ENCODE results near the gene NAV2. TPM values are rescaled to one million over a fixed set of nuclear protein-coding genes. Genes with fewer than 3 reads are reported as not detected.

The NAV2 gene
- polyA plus RNA-seq, 3 donors: not detected

- Mint-ChIP-seq H3K9me3 (peaks cover 0 to 3% (median 0%) of the 10 kb centered on the region in 7 donors), H3K36me3 (no peaks in the 10 kb centered on the region), H3K27ac (no peak overlapping the region), H3K27me3 (ENCODE audit: low read depth in 3 of 3) (peaks cover 3 to 7% (median 6%) of the 10 kb centered on the region in 3 donors), H3K4me1 (peaks cover 12% of the 10 kb centered on the region), H3K4me3 (no peak overlapping the region)
- Histone ChIP-seq H3K79me2 (ENCODE audit: insufficient read depth, low read length) (no peaks in the 10 kb centered on the region), H3K9me3 (replicated peaks in 1 of 2; ENCODE audit: control insufficient read depth in 1 of 2, insufficient read depth in 1 of 2, low read length in 2 of 2) (no peaks in the 10 kb centered on the region), H3K36me3 (replicated peaks in 1 of 2; ENCODE audit: control insufficient read depth in 1 of 2, insufficient read depth in 2 of 2, low read length in 2 of 2) (no peaks in the 10 kb centered on the region), H4K20me1 (ENCODE audit: insufficient read depth, low read length) (no peaks in the 10 kb centered on the region), H3K4me3 (replicated peaks in 1 of 3; ENCODE audit: low read depth in 2 of 3, low read length in 3 of 3) (no peak overlapping the region), H3K27me3 (ENCODE audit: control insufficient read depth in 2 of 2, insufficient read depth in 2 of 2, low read length in 2 of 2) (no peaks in the 10 kb centered on the region), H3K27ac (ENCODE audit: low read depth in 1 of 2, low read length in 2 of 2) (no peak overlapping the region), H3K9ac (ENCODE audit: insufficient read depth, low read length, poor library complexity, severe bottlenecking) (no peak overlapping the region), H2AFZ (ENCODE audit: insufficient read depth, low read depth, low read length, poor library complexity, severe bottlenecking) (no peak overlapping the region), H3K4me2 (replicated peaks; ENCODE audit: extremely low read depth, low read length, poor library complexity, severe bottlenecking) (no peak overlapping the region), H3K4me1 (ENCODE audit: control insufficient read depth in 1 of 2, insufficient read depth in 2 of 2, low read length in 2 of 2) (peaks cover 0 to 6% of the 10 kb centered on the region in 2 donors)
- TF ChIP-seq CTCF (IDR thresholded peaks at IDR 0.05): no peak
- no CpG with 5 or more reads among the region's 1 CpG for WGBS (ENCODE audit: insufficient coverage)
- intact Hi-C loops (cut with micrococcal nuclease): no loop called here
- DNase-seq: no peak
Observed at GRCh38 chr11:20116825-20117224, 404.2 kb downstream of the NAV2 start.

GRCh38 chr11:20117291-20117690, 404.7 kb downstream of the NAV2 start:
- peaks cover 0 to 6% of the 10 kb centered on the region in 2 donors for H3K4me1 ChIP-seq (ENCODE audit: control insufficient read depth in 1 of 2, insufficient read depth in 2 of 2, low read length in 2 of 2)
- peaks cover 3 to 7% (median 4%) of the 10 kb centered on the region in 3 donors for H3K27me3 Mint-ChIP-seq (ENCODE audit: low read depth in 3 of 3)
- no peak overlapping the region for H3K27ac Mint-ChIP-seq

More at GRCh38 chr11:20117291-20117690, 404.7 kb downstream of the NAV2 start:
- Histone ChIP-seq H3K36me3 (replicated peaks in 1 of 2; ENCODE audit: control insufficient read depth in 1 of 2, insufficient read depth in 2 of 2, low read length in 2 of 2) (no peaks in the 10 kb centered on the region), H3K27me3 (ENCODE audit: control insufficient read depth in 2 of 2, insufficient read depth in 2 of 2, low read length in 2 of 2) (no peaks in the 10 kb centered on the region), H3K9ac (ENCODE audit: insufficient read depth, low read length, poor library complexity, severe bottlenecking) (no peak overlapping the region), H3K27ac (ENCODE audit: low read depth in 1 of 2, low read length in 2 of 2) (no peak overlapping the region), H4K20me1 (ENCODE audit: insufficient read depth, low read length) (no peaks in the 10 kb centered on the region), H3K79me2 (ENCODE audit: insufficient read depth, low read length) (no peaks in the 10 kb centered on the region), H2AFZ (ENCODE audit: insufficient read depth, low read depth, low read length, poor library complexity, severe bottlenecking) (no peak overlapping the region), H3K4me2 (replicated peaks; ENCODE audit: extremely low read depth, low read length, poor library complexity, severe bottlenecking) (no peak overlapping the region), H3K9me3 (replicated peaks in 1 of 2; ENCODE audit: control insufficient read depth in 1 of 2, insufficient read depth in 1 of 2, low read length in 2 of 2) (no peaks in the 10 kb centered on the region), H3K4me3 (replicated peaks in 1 of 3; ENCODE audit: low read depth in 2 of 3, low read length in 3 of 3) (no peak overlapping the region)
- WGBS (ENCODE audit: insufficient coverage): 83% methylated on average over 2 of the region's 5 CpGs
- H3K9me3 Mint-ChIP-seq: peaks cover 0 to 3% (median 0%) of the 10 kb centered on the region in 7 donors
- no peak for DNase-seq
- TF ChIP-seq CTCF (IDR thresholded peaks at IDR 0.05): no peak
- no peaks in the 10 kb centered on the region for H3K36me3 Mint-ChIP-seq
- peaks cover 9% of the 10 kb centered on the region for H3K4me1 Mint-ChIP-seq
- no peak overlapping the region for H3K4me3 Mint-ChIP-seq
- intact Hi-C loops (cut with micrococcal nuclease): no loop called here

All from CD14-positive monocyte (primary cell).